ENCODE measurements around the gene DHX35. TPM values are rescaled to one million over a fixed set of nuclear protein-coding genes. Genes with fewer than 3 reads are reported as not detected.

DHX35 gene
- total RNA-seq, 4 donors from 2014 or later = 14.9 to 24.0 (median 15.9) TPM

DNA sequence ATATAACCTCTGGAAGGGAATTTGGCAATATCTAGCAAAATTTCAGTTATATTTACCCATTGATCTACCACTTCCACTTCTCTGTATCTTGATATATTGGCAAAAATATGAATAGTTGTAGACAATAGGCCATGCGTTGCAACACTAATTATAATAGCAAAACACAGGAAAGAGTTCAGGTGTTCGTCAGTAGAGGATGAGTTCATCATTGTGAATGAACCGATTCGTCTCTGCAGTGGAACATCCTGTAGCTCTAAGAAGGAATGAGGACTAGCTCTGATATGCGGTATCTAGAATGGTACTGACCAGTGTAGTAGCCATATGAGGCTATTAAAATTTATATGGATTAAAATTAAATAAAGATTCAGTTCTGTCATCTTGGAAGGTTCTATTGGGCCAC lies 27.6 kb upstream of the DHX35 start:
- no peaks in the 10 kb centered on the region for H3K4me1 ChIP-seq

DNA sequence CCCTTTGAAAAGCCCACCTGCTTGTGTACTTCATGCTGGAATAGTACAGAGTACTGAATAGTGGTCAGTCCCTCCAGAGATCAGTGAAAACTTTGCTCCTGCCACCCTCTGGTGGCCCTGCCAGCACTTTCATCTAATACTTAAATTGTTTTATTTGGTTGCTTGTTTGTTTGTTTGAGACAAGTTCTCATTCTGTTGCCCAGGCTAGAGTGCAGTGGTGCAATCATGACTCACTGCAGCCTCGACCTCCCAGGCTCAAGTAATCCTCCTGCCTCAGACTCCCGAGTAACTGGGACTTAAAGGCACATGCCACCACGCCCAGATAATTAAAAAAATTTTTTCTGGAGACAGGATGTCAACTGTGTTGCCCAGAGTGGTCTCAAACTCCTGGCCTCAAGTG lies 26.9 kb upstream of the DHX35 start:
- no peaks in the 10 kb centered on the region for H3K27me3 ChIP-seq
- TF ChIP-seq, protein P1, sequence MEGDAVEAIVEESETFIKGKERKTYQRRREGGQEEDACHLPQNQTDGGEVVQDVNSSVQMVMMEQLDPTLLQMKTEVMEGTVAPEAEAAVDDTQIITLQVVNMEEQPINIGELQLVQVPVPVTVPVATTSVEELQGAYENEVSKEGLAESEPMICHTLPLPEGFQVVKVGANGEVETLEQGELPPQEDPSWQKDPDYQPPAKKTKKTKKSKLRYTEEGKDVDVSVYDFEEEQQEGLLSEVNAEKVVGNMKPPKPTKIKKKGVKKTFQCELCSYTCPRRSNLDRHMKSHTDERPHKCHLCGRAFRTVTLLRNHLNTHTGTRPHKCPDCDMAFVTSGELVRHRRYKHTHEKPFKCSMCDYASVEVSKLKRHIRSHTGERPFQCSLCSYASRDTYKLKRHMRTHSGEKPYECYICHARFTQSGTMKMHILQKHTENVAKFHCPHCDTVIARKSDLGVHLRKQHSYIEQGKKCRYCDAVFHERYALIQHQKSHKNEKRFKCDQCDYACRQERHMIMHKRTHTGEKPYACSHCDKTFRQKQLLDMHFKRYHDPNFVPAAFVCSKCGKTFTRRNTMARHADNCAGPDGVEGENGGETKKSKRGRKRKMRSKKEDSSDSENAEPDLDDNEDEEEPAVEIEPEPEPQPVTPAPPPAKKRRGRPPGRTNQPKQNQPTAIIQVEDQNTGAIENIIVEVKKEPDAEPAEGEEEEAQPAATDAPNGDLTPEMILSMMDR (IDR thresholded peaks at IDR 0.05) = no peak
- TF ChIP-seq EP300 (IDR thresholded peaks at IDR 0.05) = no peak
- TF ChIP-seq POLR2A (IDR thresholded peaks at IDR 0.05) = no peak
- no peak overlapping the region for H3K4me3 ChIP-seq
- DNase-seq (ENCODE audit: low spot score in 2 of 2) = no peak
- WGBS, 2 donors = 44 to 50% methylated on average over 3 of the region's 3 CpGs
- H3K4me1 ChIP-seq = no peaks in the 10 kb centered on the region
- H3K36me3 ChIP-seq = no peaks in the 10 kb centered on the region
- H3K27ac ChIP-seq = no peak overlapping the region
- no peaks in the 10 kb centered on the region for H3K9me3 ChIP-seq

More for the DNA sequence above, 27.6 kb upstream of the DHX35 start:
- DNase-seq (ENCODE audit: low spot score in 2 of 2) = no peak
- Histone ChIP-seq H3K4me3 (no peak overlapping the region), H3K36me3 (no peaks in the 10 kb centered on the region), H3K9me3 (no peaks in the 10 kb centered on the region), H3K27ac (no peak overlapping the region), H3K27me3 (peaks cover 0 to under 1% of the 10 kb centered on the region in 2 donors)
- TF ChIP-seq EP300 (IDR thresholded peaks at IDR 0.05) (no peak), POLR2A (IDR thresholded peaks at IDR 0.05) (no peak)
- TF ChIP-seq, protein P1 (IDR thresholded peaks at IDR 0.05) = no peak
- WGBS, 2 donors = 95 to 97% methylated on average over 5 of the region's 5 CpGs

DNA sequence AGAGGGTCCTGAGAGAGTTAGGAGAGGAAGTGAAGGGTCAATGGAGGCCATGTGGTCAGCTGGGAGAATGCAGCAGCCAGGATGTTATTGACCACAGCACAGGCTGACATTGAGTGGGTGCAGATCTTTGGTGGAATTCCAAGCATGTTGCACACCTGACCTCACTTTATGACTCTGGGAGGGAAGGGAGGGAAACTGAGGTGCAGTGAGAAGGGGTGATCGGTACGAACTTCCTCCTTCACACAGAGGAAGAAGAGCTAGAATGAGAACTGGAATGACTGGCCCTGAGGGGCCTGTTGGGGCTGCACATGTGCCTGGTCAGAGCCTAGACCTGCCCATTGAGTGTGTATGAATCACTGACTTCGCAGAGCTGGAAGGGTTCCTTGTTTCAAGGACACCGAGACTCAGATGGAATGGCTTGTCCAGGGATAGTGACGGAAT lies 26.2 kb upstream of the DHX35 start:
- Histone ChIP-seq H3K27me3 (no peaks in the 10 kb centered on the region), H3K4me1 (no peaks in the 10 kb centered on the region), H3K36me3 (no peaks in the 10 kb centered on the region), H3K4me3 (no peak overlapping the region), H3K27ac (no peak overlapping the region), H3K9me3 (no peaks in the 10 kb centered on the region)
- DNase-seq (ENCODE audit: low spot score in 2 of 2) = no peak
- 78 to 81% methylated on average over 5 of the region's 5 CpGs for WGBS, 2 donors
- TF ChIP-seq EP300 (IDR thresholded peaks at IDR 0.05) = no peak

DNA sequence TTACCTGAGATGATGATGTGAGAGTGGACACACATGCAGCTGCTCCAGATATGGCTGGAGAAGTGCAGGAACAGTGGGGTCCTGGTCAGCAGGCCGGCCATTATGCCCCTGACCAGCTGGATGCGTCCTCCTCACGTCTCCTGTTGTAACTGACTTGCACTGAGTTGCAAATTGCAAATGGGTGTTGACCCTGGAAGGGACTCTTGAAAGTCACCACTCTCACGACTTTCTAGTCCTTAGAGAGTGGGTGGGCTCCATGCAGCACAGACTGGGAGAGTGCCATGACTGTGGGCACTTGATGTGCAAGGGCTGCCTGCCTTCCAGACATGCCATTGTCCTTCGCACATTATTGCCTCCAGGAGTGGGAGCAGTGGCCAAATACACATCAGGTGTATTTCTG lies 25.1 kb upstream of the DHX35 start:
- Histone ChIP-seq H3K27me3 (no peaks in the 10 kb centered on the region), H3K9me3 (no peaks in the 10 kb centered on the region), H3K4me3 (no peak overlapping the region), H3K36me3 (no peaks in the 10 kb centered on the region), H3K4me1 (no peaks in the 10 kb centered on the region), H3K27ac (no peak overlapping the region)
- WGBS, 2 donors = 92 to 93% methylated on average over 5 of the region's 5 CpGs
- no peak for TF ChIP-seq POLR2A (IDR thresholded peaks at IDR 0.05)
- TF ChIP-seq EP300 (IDR thresholded peaks at IDR 0.05) = no peak
- TF ChIP-seq, protein P1 (IDR thresholded peaks at IDR 0.05) = no peak
- DNase-seq (ENCODE audit: low spot score in 2 of 2) = no peak

DNA sequence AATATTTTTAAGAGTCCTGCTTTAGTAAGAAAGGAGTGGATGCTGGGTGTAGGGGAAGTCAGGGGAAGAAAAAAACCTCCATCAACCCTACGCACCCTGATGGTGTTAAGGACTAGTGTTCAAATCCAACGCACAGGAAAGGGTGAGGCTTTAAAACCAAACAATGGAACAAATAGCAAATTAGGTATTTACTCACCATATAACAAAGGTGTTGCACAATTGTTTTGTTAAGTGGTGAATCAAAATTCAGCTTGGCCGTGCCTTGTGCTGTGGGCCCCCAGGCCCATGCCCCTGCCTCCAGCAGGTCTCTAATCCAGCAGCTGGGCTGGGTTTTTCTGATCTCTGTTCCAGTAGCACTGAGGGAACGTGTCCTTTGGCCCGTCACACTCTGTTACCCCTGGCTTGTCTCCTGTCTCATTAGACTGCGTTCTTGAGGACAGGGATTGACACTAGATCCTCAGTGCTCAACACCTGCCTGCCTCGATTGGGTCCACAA lies 24.1 kb upstream of the DHX35 start:
- TF ChIP-seq, protein P1 (IDR thresholded peaks at IDR 0.05) = no peak
- TF ChIP-seq EP300 (IDR thresholded peaks at IDR 0.05) (no peak), POLR2A (IDR thresholded peaks at IDR 0.05) (no peak)
- Histone ChIP-seq H3K27ac (no peak overlapping the region), H3K4me3 (no peak overlapping the region), H3K36me3 (no peaks in the 10 kb centered on the region), H3K4me1 (no peaks in the 10 kb centered on the region), H3K27me3 (no peaks in the 10 kb centered on the region), H3K9me3 (no peaks in the 10 kb centered on the region)
- DNase-seq (ENCODE audit: low spot score in 2 of 2) = no peak
- 83 to 85% methylated on average over 7 of the region's 7 CpGs for WGBS, 2 donors

DNA sequence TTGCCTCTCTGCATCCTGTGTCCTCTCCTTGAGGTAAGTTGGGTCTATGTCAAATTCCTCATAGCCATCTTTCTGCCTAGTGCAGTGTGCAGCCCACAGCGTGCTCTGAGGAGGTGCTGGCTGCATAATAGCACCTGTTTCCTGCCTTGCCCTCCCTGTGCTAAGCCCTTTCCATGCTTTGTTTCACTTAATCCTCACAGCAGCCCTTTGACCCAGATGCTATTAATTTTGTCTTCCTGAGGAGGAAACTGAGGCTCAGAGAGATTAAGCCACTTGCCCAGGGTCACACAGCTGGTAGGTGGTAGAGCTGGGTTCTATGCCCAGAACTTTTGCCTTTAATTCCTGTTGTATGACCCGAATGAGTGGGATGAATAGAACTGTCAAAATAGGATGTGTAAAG lies 22.5 kb upstream of the DHX35 start:
- Histone ChIP-seq H3K4me3 (no peak overlapping the region), H3K27ac (no peak overlapping the region), H3K36me3 (no peaks in the 10 kb centered on the region), H3K9me3 (no peaks in the 10 kb centered on the region), H3K4me1 (no peaks in the 10 kb centered on the region), H3K27me3 (no peaks in the 10 kb centered on the region)
- WGBS, 2 donors = 76 to 79% methylated on average over 2 of the region's 2 CpGs
- no peak for DNase-seq (ENCODE audit: low spot score in 2 of 2)
- TF ChIP-seq, protein P1 (IDR thresholded peaks at IDR 0.05) = no peak
- TF ChIP-seq EP300 (IDR thresholded peaks at IDR 0.05) = no peak
- no peak for TF ChIP-seq POLR2A (IDR thresholded peaks at IDR 0.05)

Data from tibial nerve (tissue), 4 donors.